GM10847 (cell line): ENCODE measurements around the gene E2F1.

Experiments used
- POLR2A ChIP-seq: IDR thresholded peaks from 2 replicates; pipeline ENCODE4 v1.6.1; 2011; ENCODE audit not compliant: insufficient read length; ENCODE audit errors: extremely low read depth

Gene E2F1, protein sequence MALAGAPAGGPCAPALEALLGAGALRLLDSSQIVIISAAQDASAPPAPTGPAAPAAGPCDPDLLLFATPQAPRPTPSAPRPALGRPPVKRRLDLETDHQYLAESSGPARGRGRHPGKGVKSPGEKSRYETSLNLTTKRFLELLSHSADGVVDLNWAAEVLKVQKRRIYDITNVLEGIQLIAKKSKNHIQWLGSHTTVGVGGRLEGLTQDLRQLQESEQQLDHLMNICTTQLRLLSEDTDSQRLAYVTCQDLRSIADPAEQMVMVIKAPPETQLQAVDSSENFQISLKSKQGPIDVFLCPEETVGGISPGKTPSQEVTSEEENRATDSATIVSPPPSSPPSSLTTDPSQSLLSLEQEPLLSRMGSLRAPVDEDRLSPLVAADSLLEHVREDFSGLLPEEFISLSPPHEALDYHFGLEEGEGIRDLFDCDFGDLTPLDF

GRCh38 chr20:33686100-33686983 is at the start of gene E2F1:
E2F1 (minus strand) TSS chr20:33686385; CDS start chr20:33686264, 121 bp downstream.
- peak; percentile 43 for TF ChIP-seq POLR2A

GRCh38 chr20:33733654-33734576 is 47.7 kb upstream of the E2F1 start:
- no peak for TF ChIP-seq POLR2A

DNA sequence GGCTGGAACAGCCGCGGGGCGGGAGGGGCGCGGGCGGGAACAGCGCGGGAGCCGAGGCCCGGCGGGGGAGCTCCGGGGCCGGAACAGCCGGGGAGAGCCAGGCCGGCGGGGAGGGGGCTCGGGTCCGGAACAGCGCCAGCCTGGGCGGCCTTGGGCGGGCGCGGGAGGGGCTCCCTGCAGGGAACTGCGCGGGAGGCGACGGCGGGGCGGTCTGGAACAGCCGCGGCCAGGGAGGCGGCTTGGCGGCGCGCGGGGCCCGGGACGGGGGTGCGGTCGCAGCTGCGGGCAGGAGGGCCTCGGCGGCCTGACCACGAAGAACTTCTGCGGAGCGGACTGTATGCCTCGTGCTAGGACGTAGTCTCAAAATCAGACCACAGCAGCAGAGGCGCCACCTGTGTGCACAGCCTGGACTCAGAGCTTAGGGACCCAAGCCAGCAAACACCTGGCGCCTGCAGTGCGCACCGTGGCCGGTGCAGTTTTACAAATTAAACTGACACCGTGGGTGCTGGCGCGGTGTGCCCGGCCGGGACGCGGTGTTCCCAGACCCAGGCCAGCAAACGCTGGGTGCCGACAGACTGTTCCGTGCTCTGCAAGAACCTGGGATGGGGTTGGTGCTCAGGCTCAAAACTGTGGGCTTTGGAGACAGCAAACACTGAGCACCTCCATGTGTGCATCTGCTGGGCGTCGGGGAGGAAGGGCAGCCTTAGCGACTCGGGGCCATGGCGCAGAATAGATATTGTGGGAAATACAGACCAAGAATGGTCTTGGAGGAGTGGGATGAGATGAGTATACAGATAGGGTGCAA is 46.2 kb upstream of the E2F1 start:
- TF ChIP-seq POLR2A: peak; percentile 45

DNA sequence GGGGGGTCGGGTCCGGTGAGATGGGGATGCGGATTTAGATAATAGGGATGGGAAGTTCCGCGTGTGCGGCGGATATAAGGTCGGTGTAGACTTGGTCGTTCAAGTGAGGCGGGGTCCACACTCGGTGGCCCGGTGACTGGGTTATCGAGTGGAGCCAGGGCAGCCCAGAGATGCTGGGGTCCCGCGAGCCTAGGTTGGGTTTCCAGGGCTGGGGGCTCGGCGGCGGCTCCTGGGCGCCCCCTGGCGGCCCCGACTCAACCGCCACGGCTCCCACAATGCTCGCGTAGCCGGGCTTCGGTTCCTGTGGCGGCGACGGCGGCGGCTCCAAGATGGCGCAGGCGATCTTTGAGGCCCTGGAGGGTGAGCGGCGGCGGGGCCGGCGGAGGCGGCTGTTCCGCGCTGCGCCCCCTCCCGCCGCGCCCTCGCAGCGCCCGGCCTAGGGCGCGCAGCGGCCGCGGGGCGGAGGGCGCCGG is 45.5 kb upstream of the E2F1 start, which contains the start of gene ZNF341:
ZNF341 (plus strand) TSS at position 304 of the 473 bp plus-strand sequence; CDS start at position 330, 26 bp downstream.
- no peak for TF ChIP-seq POLR2A

- TF ChIP-seq POLR2A: no peak
These were observed 44.9 kb upstream of the E2F1 start for GRCh38 chr20:33730946-33731692.

- TF ChIP-seq POLR2A: no peak
These were observed 42.9 kb upstream of the E2F1 start for GRCh38 chr20:33729101-33729500.

DNA sequence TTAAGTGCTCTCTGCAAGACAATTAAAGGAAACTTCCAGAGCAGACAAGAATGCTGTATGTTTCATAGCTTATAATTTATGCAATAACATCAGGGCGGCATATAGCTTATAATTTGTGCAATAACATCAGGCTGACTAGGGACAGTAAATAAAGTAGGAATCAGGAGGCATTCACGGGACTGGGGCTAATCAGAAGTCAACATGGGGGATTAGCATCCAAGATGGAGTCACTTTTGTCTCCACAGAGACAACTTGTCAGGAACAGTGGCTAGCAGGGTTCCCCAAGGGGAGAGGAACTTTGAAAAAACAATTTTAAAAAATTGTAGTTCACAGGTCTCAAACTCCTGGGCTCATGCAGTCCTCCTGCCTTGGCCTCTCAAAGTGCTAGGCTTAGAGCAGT is 42.3 kb upstream of the E2F1 start:
- TF ChIP-seq POLR2A: no peak

GRCh38 chr20:33727806-33728205 is 41.6 kb upstream of the E2F1 start:
- no peak for TF ChIP-seq POLR2A

DNA sequence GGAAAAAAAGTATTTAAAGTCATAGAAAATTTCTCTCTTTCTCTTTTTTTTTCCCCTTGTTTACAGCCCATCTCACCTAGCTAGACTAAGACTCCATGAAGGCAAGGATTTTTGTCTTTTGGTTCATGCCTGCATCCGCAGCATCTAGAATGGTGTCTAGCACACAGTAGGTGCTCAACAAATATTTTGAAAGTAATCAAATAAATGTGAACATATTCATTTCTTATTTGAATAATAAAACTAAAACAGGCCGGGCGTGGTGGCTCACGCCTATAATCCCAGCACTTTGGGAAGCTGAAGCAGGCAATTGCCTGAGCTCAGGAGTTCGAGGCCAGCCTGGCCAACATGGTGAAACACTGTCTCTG is 40.9 kb upstream of the E2F1 start:
- no peak for TF ChIP-seq POLR2A

GRCh38 chr20:33725607-33726264 is 39.6 kb upstream of the E2F1 start:
- no peak for TF ChIP-seq POLR2A

DNA sequence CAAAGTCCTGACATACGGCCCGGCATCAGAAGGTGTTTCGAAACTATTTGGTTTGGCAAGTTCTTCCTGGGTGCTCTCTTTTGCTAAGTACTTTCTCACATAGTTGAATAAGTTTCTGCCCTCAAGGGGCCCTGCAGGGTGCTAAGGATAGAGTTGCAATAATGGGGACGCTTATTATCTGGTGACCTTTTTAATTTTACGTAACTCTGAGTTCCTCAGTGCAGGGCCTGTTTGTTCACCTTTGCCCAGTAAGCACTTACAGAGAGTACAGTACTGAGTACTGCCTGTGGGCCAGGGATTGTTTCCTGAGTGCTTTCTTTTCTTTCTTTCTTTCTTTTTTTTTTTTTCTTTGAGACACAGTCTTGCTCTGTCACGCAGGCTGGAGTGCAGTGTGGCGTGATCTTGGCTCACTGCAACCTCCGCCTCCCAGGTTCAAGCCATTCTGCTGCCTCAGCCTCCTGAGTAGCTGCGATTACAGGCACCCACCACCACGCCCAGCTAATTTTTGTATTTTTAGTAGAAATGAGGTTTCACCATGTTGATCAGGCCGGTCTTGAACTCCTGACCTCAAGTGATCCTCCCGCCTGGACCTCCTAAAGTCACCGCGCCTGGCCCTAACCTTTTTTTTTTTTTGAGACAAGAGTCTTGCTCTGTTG is 38.4 kb upstream of the E2F1 start:
- TF ChIP-seq POLR2A: no peak

- no peak for TF ChIP-seq POLR2A
These were observed 35.4 kb upstream of the E2F1 start for GRCh38 chr20:33721391-33722140.
